ENCODE results near the gene PSMC3.

DNA sequence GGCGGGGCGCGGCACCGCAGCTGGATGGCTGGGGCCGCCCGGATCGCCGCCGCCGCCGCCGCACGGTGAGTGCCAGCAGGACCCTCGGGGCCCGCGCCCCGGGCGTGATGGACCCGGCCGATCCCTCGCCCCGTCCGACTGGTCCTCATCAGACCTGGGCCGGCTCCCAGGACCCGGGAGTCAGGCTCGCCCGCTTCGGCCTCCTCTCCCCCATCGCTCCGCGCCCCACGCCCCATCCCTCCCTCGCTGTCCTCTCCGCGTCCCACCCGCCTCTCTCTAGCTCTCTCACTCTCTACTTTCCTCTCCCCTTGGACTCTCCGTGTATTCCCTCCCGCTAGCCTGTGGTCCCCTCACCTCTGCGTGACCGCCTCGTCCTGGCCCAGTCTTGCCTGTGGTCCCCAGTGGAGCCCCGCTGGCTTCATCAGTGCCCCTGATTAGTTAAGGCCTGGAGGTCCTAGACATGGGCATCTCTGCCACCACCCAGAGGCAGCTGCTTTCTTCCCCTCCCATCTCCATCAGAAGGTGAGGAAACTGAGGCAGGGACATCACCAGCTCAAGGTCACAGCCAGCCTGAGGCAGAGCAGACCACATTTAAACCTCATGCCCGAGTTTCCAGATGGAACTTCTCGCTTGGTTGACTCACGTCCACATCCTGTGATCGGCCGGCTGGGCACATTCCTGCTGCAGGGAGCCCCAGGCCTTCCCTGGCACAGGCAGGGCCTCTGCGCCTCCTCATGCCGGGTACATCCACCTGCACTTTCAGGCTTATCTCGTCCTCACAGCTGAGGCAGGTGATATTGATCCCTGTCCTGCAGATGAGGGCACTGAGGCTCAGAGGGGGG lies 17.4 kb downstream of the PSMC3 start:
- no peak for TF ChIP-seq POLR2A (IDR thresholded peaks at IDR 0.05)
- TF ChIP-seq, protein P1, sequence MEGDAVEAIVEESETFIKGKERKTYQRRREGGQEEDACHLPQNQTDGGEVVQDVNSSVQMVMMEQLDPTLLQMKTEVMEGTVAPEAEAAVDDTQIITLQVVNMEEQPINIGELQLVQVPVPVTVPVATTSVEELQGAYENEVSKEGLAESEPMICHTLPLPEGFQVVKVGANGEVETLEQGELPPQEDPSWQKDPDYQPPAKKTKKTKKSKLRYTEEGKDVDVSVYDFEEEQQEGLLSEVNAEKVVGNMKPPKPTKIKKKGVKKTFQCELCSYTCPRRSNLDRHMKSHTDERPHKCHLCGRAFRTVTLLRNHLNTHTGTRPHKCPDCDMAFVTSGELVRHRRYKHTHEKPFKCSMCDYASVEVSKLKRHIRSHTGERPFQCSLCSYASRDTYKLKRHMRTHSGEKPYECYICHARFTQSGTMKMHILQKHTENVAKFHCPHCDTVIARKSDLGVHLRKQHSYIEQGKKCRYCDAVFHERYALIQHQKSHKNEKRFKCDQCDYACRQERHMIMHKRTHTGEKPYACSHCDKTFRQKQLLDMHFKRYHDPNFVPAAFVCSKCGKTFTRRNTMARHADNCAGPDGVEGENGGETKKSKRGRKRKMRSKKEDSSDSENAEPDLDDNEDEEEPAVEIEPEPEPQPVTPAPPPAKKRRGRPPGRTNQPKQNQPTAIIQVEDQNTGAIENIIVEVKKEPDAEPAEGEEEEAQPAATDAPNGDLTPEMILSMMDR (IDR thresholded peaks at IDR 0.05) = no peak

Measured in heart left ventricle (tissue), 13 donors.